Esophagus (tissue), 2 donors: ENCODE measurements around the gene LMNTD2. TPM values are rescaled to one million over a fixed set of nuclear protein-coding genes. Genes with fewer than 3 reads are reported as not detected.

Experiments used
- H3K27ac ChIP-seq, 2 donors: one replicate each; pipeline ENCODE4 v1.5.1; 2013; ENCODE audit warnings: low read depth in 2 of 2, mild to moderate bottlenecking in 2 of 2, inconsistent platforms in 1 of 2, low read length in 1 of 2, moderate library complexity in 1 of 2
- H3K27me3 ChIP-seq, 2 donors: one replicate each; pipeline ENCODE4 v1.6.1; 2013; ENCODE audit warnings: low read length in 2 of 2, control low read depth in 1 of 2, mild to moderate bottlenecking in 1 of 2; ENCODE audit not compliant: insufficient read depth in 2 of 2, control insufficient read depth in 1 of 2
- H3K36me3 ChIP-seq, 2 donors: one replicate each; pipeline ENCODE4 v1.6.1; 2013; ENCODE audit warnings: low read length in 1 of 2; ENCODE audit not compliant: control insufficient read depth in 2 of 2, insufficient read depth in 2 of 2
- H3K4me1 ChIP-seq, 2 donors: one replicate each; pipeline ENCODE4 v1.6.1; 2013; ENCODE audit warnings: low read length in 1 of 2; ENCODE audit not compliant: control insufficient read depth in 2 of 2, insufficient read depth in 2 of 2
- H3K4me3 ChIP-seq, 2 donors: one replicate each; pipeline ENCODE4 v1.5.1; 2013; ENCODE audit warnings: low read length in 2 of 2, mild to moderate bottlenecking in 2 of 2, low read depth in 1 of 2, moderate library complexity in 1 of 2
- H3K9me3 ChIP-seq, 2 donors: one replicate each; pipeline ENCODE4 v1.6.1; 2013; ENCODE audit warnings: mild to moderate bottlenecking in 2 of 2, low read depth in 1 of 2, low read length in 1 of 2, moderate library complexity in 1 of 2; ENCODE audit not compliant: control insufficient read depth in 2 of 2, insufficient read depth in 1 of 2
- WGBS, 2 donors: extraction: QIAGEN DNeasy Blood & Tissue Kit; methylation state at CpG; one replicate each; pipeline ENCODE4 v1.1.7; 2013; 5-methylcytosine and 5-hydroxymethylcytosine counted together
- polyA plus RNA-seq, 2 donors: library from polyadenylated mRNA; stranded (reverse); fragments of 200-250 nt; gene quantifications; one replicate each; pipeline ENCODE4 v1.2.3, GENCODE V29; 2013
- donor health status: healthy with polysubstance abuse.
- donor health status: Bipolar disorder and iron deficiency.

LMNTD2 gene
- polyA plus RNA-seq, 2 donors = 2.9 to 6.9 TPM

DNA sequence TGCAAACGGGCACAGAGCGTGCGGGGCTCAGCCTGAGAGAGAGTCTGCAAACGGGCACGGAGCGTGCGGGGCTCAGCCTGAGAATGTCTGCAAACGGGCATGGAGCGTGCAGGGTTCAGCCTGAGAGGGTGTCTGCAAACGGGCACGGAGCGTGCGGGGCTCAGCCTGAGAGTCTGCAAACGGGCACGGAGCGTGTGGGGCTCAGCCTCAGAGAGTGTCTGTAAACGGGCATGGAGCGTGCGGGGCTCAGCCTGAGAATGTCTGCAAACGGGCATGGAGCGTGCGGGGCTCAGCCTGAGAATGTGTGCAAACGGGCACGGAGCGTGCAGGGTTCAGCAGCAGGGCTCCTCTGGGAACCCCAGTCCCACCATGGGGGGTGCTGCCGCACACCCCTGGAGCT lies 29.3 kb upstream of the LMNTD2 start:
- peaks cover 27 to 59% of the 10 kb centered on the region in 2 donors for H3K36me3 ChIP-seq
- WGBS, 2 donors = 95 to 96% methylated on average over 26 of the region's 26 CpGs

DNA sequence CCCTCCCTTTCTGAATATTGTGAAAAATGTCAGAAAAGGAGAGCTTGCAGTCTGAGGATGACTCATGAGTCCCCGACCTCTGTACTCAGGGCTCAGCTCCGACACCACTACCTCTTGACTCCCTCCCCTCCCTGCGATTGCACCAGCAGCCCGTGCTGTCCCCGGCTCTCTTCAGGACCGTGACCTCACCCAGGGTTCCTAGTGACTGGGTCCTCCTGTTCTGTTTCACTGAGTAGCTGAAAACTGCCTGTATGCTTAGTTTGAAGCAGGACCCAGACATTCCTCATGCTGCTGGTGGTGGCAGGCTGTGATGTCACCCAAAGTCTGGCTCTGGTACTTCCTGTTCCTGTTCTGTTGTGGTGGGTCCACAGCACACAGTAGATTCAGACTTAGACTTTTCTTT lies 27.4 kb upstream of the LMNTD2 start:
- Histone ChIP-seq H3K36me3 (peaks cover 19 to 54% of the 10 kb centered on the region in 2 donors), H3K4me1 (peaks cover 0 to 2% of the 10 kb centered on the region in 2 donors), H3K27ac (peak overlapping the region; percentile 27 to 61), H3K27me3 (no peaks in the 10 kb centered on the region), H3K4me3 (no peak overlapping the region), H3K9me3 (no peaks in the 10 kb centered on the region)
- WGBS, 2 donors = 60 to 70% methylated on average over 6 of the region's 6 CpGs

More for the DNA sequence above, 29.3 kb upstream of the LMNTD2 start:
- no peak overlapping the region for H3K27ac ChIP-seq
- H3K4me1 ChIP-seq = no peaks in the 10 kb centered on the region
- no peak overlapping the region for H3K4me3 ChIP-seq
- H3K9me3 ChIP-seq = no peaks in the 10 kb centered on the region
- no peaks in the 10 kb centered on the region for H3K27me3 ChIP-seq

DNA sequence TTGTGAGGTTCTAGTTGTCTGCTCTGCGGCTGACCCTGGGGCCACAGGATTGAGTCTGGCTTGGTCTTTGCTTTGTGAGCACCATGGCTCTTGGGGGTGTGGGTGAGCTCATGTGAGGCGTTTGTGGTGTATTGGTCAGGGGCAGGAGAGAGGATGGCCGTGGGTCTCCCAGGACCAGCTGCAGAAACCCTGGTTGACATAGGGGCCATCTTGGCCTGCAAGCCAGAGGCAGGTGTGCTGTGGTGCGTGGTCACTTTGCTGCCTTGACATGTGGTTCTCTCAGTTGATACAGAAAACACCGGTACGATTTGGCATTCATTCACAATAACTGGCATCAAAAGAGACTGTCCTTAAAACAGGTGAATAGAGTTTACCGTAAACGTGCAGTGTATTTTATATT lies 27.0 kb upstream of the LMNTD2 start:
- no peaks in the 10 kb centered on the region for H3K9me3 ChIP-seq
- H3K36me3 ChIP-seq = peaks cover 14 to 49% of the 10 kb centered on the region in 2 donors
- no peaks in the 10 kb centered on the region for H3K27me3 ChIP-seq
- H3K4me1 ChIP-seq = peaks cover 0 to 2% of the 10 kb centered on the region in 2 donors
- peak overlapping the region; percentile 3 to 33 for H3K27ac ChIP-seq
- 77 to 83% methylated on average over 8 of the region's 8 CpGs for WGBS, 2 donors
- H3K4me3 ChIP-seq = no peak overlapping the region

DNA sequence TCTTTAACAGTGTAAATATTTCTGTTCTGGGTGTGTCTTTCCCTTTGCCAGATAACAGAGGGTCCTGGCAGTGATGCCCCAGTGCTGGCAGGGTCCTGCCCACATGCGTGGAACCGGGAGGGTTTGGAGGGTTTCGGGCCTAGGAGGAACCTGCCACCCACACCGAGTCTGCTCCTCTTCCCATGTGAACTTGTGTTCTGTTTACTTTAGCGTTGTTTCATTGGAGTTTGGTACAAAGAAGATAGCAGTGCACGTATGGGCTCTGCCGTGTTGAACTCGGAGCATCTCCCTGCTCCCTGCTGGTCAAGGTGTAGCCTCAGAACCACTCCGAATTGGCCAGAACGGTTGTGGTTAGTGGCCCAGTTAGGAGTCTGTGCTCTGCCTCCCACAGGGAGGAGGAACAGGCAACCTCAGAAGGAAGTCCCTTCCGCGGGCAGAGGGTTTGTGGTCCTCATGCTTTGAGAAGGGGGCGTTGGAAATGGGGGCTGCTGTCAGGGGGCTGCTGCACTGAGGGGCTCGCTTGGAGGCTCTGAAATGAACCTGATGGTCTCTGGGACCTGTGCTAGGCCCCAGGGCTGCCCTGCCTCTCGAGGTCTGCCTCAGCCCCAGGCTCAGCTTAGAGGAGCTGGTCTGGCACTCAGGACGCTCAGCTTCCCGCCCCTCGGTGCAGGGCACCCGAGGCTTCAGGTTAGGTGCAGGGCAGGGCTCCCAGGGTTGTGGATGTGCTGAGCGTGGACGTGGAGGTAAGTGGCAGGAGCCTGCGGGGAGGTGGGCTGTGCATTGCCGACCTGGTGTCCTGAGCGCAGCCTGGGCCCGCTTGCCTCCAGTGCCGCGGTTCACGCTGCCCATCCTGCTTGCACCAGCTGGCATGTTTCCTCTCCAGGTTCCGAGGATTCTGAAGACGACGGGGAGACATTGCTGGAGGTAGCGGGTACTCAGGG lies 26.1 kb upstream of the LMNTD2 start:
- H3K27me3 ChIP-seq = no peaks in the 10 kb centered on the region
- H3K9me3 ChIP-seq = no peaks in the 10 kb centered on the region
- peak overlapping the region in 1 of 2 donors; percentile 33 for H3K27ac ChIP-seq
- H3K36me3 ChIP-seq = peaks cover 14 to 48% of the 10 kb centered on the region in 2 donors
- 86 to 88% methylated on average over 32 of the region's 32 CpGs for WGBS, 2 donors
- H3K4me1 ChIP-seq = peaks cover 0 to 2% of the 10 kb centered on the region in 2 donors
- H3K4me3 ChIP-seq = no peak overlapping the region

DNA sequence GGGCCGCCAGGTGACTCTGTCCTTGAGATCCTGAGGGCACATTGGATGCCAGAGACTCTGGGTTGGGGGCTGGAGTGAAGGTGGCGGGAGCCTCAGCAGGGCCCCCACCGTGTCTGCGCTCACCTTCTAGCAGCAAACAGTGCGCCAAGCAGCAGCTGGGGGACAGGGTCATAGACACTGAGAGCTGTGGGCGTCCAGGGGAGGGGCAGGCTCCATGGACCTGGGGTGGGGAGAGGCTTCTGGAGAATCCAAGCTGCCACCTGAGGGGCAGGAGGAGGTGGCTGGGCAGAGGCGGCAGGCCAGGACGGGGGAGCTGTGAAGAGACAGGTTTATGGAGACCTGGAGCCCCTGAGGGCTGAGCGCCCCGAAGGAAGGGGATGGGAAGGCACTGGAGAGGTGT lies 23.7 kb upstream of the LMNTD2 start:
- 97% methylated on average over 10 of the region's 10 CpGs for WGBS, 2 donors
- H3K4me1 ChIP-seq = peaks cover 2 to 10% of the 10 kb centered on the region in 2 donors
- H3K36me3 ChIP-seq = peaks cover 14 to 37% of the 10 kb centered on the region in 2 donors
- no peaks in the 10 kb centered on the region for H3K27me3 ChIP-seq
- no peaks in the 10 kb centered on the region for H3K9me3 ChIP-seq
- no peak overlapping the region for H3K27ac ChIP-seq
- H3K4me3 ChIP-seq = no peak overlapping the region

DNA sequence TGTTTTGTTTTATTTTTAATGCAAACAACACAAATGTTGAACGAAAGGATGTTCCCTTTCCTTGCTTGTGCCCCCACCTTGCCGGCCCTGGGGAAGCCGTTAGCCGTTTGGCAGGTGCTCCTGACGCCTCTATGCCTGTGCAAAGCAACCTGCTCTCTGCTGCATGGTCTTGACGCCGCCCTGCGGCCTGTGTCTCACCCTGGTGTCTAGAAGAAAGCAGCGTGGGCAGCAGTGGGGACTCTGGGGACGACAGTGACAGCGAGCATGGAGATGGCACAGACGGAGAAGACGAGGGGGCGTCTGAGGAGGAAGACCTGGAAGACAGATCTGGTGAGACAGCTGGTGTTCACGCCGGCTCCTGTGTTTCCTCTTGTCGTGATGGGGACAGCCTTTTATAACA lies 21.2 kb upstream of the LMNTD2 start:
- Histone ChIP-seq H3K27ac (no peak overlapping the region), H3K36me3 (peaks cover 4 to 25% of the 10 kb centered on the region in 2 donors), H3K4me3 (no peak overlapping the region), H3K9me3 (no peaks in the 10 kb centered on the region), H3K27me3 (no peaks in the 10 kb centered on the region), H3K4me1 (peaks cover 12 to 25% of the 10 kb centered on the region in 2 donors)
- WGBS, 2 donors = 82 to 84% methylated on average over 17 of the region's 17 CpGs

DNA sequence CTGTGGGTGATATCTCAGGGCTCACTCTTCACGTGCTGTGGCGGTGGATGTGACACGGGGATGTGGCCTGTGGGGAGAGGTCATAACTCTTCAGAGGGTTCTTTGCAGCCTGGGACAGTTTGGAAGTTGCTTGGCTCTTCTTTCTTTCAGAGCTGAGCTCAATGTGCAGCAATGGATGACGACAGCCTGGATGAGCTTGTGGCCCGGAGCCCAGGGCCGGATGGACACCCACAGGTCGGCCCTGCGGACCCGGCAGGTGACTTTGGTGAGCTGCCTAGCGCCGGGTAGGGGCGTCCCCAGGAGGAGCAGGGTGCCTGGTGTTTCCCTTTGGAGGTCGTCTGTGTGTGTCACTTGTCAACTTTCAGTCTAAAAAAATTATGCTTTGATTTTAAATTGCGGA lies 20.8 kb upstream of the LMNTD2 start:
- Histone ChIP-seq H3K4me1 (peaks cover 12 to 25% of the 10 kb centered on the region in 2 donors), H3K36me3 (peaks cover 4 to 21% of the 10 kb centered on the region in 2 donors), H3K4me3 (no peak overlapping the region), H3K9me3 (no peaks in the 10 kb centered on the region), H3K27ac (no peak overlapping the region), H3K27me3 (no peaks in the 10 kb centered on the region)
- WGBS, 2 donors = 80 to 83% methylated on average over 14 of the region's 14 CpGs

DNA sequence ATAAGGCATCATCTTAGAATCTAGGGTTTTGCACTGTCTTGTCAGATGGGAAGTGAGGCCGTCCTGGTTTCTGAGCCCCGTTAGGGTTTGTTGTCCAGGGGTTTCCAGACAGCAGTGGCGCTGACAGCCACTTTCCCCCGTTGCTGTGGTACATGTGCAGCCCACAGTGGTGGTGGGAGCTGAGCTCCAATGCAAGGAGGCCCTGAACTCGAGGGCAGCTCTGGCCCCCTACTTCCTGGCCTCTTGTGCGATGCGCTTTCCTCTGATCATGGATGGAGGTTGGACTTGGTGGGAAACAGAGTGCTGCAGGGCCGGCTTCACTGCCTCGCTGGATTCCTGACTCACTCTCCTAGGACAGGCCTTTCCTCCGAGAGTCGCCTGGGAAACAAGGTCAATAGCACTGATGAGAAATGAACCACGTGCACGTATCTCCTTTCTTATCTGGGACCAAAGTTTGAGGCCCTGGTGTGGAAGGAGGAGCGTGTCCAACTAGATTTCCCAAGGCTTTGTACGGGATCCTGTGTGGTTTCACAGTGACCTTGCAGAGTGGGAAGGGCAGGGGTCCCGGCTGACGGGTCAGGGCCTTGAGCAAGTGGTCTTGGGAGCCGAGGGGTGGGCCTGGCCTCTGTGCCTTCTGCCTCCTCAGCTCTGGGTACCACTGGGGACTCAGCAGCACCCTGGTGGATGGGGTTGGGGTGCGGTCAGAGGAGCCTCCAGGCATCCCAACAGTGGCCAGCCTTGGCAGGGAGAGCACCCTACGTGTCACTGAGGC lies 19.5 kb upstream of the LMNTD2 start:
- no peak overlapping the region for H3K4me3 ChIP-seq
- no peaks in the 10 kb centered on the region for H3K27me3 ChIP-seq
- H3K27ac ChIP-seq = no peak overlapping the region
- 64 to 77% methylated on average over 20 of the region's 20 CpGs for WGBS, 2 donors
- peaks cover 12 to 25% of the 10 kb centered on the region in 2 donors for H3K4me1 ChIP-seq
- no peaks in the 10 kb centered on the region for H3K9me3 ChIP-seq
- peaks cover 4 to 18% of the 10 kb centered on the region in 2 donors for H3K36me3 ChIP-seq

DNA sequence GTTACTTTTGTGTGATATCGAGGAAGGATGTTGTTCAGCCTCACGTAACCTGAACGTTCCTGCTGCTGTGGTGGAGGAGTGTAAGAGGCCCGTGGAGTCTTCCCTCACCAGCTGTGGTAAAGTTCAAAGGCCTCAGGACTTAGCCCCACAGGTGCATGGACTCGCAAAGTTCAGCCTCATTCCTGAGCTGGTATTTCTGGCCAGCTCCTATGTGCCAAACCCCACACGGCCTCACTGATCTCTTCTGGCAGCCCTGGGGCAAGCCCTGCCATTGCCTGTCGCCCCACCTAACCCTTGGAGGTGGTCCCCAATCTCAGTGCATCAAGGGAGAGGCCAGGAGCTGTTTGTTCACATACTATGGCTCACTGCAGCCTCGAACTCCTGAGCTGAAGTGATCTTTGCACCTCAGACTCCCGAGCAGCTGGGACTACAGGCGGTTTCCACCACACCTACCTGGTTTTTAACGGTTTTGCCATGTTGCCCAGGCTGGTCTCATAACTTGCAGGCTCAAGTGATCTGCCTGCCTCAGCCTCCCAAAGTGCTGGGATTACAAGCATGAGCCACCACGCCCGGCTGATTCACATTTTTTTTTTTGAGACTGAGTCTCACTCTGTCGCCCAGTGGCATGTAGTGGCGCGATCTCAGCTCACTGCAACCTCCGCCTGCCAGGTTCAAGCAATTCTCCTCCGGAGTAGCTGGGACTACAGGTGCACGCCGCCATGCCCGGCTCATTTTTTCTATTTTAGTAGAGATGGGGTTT lies 17.9 kb upstream of the LMNTD2 start:
- Histone ChIP-seq H3K27ac (peak overlapping the region; percentile 77 to 99), H3K36me3 (peaks cover 0 to 10% of the 10 kb centered on the region in 2 donors), H3K4me1 (peaks cover 12 to 33% of the 10 kb centered on the region in 2 donors), H3K9me3 (no peaks in the 10 kb centered on the region), H3K27me3 (no peaks in the 10 kb centered on the region), H3K4me3 (peak overlapping the region in 1 of 2 donors; percentile 10)
- WGBS, 2 donors = 48 to 51% methylated on average over 21 of the region's 21 CpGs
